Prostate gland (tissue), 1 donor: ENCODE data around the gene CDC42BPB.

ENCODE experiments used
- POLR2A ChIP-seq: fragments of 450-650 bp; IDR thresholded peaks from one replicate; pipeline ENCODE4 v1.6.1; 2016; ENCODE audit warnings: antibody characterized with exemption, mild to moderate bottlenecking
- POLR2AphosphoS5 ChIP-seq: sonication (generic); formaldehyde crosslinking; IDR thresholded peaks from one replicate; pipeline ENCODE4 v1.6.1; 2017; ENCODE audit warnings: antibody characterized with exemption

DNA sequence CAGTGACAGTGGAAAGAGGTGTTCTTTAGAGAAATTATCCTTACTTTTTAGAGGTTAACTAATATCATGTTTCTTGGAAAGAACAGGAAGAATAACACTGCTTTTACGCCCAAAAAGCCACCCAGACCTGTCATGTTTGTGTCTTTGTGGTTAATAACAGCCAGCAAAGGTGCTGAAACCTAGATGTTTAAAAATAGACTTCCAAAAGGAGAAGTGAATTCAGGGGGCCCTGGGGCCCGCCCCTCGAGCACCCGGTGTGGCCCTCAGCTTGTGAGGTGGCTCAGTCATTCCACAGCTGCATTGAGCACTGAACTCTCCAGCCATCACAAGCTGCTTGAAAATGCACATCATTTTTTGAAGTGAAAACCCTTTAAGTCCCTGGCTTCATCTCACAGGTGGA, 155.7 kb downstream of the CDC42BPB start:
- no peak for TF ChIP-seq POLR2A
- no peak for TF ChIP-seq POLR2AphosphoS5
